ENCODE data around the gene PPP1R1C.

GRCh38 chr2:181959508-181959907 lies 26.1 kb upstream of the PPP1R1C start:
- TF ChIP-seq, protein P1, sequence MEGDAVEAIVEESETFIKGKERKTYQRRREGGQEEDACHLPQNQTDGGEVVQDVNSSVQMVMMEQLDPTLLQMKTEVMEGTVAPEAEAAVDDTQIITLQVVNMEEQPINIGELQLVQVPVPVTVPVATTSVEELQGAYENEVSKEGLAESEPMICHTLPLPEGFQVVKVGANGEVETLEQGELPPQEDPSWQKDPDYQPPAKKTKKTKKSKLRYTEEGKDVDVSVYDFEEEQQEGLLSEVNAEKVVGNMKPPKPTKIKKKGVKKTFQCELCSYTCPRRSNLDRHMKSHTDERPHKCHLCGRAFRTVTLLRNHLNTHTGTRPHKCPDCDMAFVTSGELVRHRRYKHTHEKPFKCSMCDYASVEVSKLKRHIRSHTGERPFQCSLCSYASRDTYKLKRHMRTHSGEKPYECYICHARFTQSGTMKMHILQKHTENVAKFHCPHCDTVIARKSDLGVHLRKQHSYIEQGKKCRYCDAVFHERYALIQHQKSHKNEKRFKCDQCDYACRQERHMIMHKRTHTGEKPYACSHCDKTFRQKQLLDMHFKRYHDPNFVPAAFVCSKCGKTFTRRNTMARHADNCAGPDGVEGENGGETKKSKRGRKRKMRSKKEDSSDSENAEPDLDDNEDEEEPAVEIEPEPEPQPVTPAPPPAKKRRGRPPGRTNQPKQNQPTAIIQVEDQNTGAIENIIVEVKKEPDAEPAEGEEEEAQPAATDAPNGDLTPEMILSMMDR (IDR thresholded peaks at IDR 0.05; ENCODE audit: insufficient read depth, low read depth, low read length), result no peak
- TF ChIP-seq EZH2 (IDR thresholded peaks at IDR 0.05; ENCODE audit: insufficient read depth, low read length), result no peak
